SIG-M5 treated with dmso at 0.1 percent for 504 hours (cell line): ENCODE measurements around the gene CHMP1A.

ENCODE experiments used
- DNase-seq: peaks from one replicate; lab custom pipeline; 2025; ENCODE audit not compliant: unreplicated experiment; lab: John Stamatoyannopoulos, UW

Gene CHMP1A

DNA sequence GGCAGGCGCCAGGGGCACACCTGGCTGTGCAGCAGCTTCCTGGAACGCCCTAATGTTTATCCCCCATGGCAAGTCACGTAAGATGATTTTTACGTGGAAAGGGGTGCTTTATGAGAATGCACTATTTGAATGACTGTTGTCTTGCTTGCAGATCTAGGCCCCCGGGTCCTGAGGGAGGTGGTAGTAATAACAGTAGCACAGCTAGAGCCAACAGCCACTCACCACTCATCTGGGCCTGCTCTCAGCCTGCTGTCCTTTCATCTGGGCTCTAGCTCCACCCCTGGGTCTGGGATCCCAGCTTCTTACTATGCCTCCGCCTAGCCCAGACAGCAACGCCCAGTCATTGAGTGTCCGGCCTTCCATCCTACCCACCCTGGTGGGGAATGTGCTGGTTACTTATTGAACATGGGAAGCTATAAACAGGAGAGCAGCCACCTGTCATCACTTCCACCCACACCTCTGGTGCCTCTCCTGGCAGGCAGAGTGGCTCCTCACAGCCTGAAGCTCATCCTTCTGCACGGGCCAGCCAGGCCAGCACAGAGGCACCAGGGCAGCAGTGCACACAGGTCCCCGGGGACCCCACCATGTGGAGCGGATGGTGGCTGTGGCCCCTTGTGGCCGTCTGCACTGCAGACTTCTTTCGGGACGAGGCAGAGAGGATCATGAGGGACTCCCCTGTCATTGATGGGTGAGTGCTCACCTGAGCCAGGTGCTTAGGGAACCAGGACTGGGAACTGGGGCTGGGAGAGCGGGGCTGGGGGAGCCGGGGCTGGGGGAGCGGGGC, 27.5 kb downstream of the CHMP1A start:
- no peak for DNase-seq

DNA sequence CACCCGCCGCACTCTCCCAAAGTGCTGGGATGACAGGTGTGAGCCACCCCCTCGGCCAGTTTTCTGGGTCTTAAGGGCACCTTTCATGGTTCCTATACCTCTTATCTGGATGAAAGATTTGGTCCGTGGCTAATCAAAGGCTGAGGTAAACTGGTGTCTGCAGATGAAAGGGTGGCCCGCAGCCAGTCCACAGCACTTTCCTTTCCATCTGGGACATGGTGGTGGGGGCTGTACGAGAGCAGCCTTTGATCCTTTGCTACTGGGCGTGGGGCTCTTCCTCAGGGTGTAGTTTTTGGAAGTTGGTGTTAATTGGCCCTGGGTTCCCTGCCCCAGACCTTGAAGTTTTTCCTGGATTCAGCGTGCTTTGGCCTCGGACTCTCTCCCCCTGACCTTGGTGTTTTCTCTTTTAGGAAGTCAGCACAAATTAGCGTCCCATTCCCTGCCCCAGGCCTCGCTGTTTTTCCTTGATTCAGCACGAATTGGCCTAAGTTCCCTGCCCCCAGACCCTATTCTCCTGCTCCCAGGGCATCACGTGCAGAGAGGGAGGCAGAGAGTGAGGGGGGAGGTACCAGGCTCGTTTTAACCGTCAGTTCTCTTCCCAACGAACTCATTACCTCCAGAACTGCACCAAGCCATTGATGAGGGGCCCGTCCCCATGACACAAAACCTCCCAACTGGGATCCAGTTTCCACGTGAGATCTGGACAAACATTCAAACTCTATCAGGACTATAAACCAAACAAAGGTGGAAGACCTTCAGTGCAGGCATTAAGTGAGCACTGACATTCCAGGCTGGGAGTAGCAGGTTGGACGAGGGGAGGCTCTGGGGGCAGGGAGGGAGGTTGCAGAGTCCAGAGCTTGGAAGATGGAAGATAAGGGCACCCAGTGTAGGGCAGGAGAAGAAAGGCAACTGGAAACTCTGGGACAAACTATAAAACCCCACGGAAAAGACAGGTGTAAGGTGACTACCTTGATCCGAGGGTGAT, 32.4 kb downstream of the CHMP1A start:
- DNase-seq = no peak

DNA sequence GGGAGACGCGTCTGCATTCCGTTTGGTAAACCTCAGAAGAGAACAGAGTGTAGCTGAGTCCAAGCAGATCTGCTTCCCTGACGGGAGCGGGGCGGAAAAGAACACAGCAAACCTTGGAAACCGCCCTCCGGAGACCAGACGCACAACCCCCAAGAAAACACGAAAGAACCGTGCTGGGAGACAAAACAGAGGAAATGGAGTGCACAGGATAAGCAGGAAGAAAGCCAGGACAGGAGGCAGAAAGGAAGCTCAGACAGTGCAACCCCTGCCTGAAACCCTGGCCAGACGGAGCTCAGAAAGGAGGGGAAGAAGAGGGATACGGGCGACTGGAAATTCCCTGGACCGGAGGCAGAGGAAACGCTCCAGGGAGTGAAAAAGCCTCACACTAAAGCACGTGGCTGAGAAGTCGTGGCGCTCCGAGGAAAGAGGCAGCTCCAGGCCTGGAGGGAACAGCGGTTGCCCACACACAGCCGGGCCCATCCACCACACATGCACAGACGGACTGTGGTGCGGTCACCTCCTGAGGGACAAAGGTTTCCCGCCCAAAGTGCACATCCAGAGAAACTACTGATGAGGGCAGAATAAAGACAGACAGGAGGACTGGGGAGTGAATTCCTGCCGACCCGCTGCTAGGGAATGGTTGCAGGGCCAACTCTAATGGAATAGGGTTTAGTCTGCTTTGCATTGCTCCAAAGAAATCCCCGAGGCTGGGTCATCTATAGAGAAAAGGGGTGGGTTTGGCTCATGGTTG, 33.8 kb downstream of the CHMP1A start:
- DNase-seq = no peak

DNA sequence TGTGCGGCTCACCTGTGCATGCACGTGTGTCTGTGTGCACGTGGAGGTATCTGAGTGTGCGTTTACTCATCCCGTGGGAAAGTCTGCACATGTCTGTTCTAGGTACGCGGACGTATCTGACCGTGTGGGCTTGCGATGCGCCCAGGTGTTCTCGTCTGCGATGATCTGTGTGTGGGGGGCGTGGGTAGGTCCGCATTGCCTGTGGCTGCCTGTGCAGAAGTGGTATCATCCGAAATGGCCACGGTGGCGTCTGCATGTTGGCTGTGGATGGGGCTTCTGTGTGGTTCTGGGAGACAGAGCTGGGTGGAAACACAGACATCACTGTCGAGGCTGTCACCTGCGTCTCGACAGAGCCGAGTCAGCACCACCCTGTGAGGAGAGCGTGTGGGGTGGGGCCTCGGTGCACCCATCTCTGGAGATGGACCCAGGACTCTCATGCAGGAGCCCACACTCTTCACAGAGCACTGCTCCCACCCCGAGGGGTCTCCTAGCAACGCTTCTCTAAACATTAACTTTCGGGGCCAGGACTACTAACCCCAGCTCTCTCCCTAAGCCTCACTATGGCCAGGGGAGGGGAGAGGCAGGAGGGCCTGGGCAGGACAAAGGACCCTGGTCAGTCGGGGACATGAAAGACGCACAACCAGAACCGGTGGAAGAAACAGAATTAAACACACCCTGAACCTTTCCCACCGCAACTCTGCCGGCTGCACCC, 35.7 kb downstream of the CHMP1A start:
- DNase-seq = no peak

DNA sequence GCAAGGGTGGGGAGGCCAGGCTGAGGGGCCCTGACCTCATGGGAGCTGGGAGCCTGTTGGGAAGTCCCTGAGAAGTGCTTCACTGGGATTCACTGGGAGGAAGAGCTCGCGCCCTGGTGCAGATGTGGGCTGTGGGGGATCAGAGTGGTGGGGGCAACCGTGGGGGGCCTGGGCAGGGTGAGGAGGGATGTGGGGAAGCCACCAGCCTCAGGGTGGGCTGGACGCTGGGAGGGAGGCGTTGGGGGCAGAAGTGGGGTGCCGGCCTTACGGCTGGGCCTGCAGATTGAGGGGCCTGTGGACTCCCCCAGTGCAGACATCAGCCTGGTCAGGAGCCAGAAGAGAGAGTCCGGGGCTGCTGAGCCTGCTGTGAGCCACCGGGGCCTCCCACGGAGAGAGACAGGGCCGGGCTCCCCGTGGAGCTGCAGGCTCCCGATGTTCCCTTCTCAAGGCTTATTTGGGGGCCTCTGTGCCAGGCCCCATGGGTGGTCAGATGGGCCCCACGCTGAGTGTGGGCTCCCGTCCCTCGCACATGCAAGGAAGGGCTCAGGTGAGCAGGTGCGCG, 36.3 kb downstream of the CHMP1A start:
- no peak for DNase-seq

DNA sequence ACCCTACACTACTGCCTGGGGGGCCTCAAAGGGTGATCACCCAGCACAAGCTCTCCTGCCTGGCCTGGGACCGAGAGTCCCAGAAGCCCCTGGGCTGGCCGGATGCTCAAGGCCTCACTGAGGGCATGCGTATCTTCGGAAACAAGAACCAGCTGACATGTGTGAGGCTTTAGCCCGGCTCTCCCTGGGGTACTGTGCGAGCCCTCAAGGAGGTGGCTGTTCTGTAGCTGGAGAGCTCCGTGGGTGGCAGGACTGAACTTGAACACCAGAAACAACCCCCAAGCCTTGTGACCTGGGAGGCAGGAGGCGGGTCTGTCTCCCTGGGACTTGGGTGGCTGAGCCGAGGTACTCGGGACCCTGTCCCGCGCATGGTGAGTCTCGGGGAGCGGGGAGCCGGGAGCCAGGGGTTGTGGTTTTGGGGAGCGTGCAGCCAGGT, 37.1 kb downstream of the CHMP1A start:
- DNase-seq = no peak

DNA sequence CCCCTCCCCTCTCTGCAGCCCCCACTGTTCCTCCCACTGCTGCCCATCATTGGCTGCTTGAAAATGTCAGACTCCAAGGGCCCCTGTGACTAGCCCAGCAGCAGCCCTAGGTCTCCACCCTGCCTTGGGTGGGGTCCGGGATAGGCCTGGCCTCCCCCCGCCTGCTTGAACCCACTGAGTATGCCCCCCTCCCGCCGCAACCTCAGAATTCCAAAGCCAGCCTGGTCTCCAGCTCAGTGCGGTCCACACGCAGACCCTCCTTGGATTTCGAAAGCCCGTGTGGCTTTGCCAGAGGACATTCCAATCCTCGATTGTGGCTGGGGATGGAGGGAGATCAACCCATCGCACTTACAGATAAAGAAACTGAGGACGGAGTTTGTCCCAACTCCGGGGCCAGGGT, 37.7 kb downstream of the CHMP1A start:
- no peak for DNase-seq

DNA sequence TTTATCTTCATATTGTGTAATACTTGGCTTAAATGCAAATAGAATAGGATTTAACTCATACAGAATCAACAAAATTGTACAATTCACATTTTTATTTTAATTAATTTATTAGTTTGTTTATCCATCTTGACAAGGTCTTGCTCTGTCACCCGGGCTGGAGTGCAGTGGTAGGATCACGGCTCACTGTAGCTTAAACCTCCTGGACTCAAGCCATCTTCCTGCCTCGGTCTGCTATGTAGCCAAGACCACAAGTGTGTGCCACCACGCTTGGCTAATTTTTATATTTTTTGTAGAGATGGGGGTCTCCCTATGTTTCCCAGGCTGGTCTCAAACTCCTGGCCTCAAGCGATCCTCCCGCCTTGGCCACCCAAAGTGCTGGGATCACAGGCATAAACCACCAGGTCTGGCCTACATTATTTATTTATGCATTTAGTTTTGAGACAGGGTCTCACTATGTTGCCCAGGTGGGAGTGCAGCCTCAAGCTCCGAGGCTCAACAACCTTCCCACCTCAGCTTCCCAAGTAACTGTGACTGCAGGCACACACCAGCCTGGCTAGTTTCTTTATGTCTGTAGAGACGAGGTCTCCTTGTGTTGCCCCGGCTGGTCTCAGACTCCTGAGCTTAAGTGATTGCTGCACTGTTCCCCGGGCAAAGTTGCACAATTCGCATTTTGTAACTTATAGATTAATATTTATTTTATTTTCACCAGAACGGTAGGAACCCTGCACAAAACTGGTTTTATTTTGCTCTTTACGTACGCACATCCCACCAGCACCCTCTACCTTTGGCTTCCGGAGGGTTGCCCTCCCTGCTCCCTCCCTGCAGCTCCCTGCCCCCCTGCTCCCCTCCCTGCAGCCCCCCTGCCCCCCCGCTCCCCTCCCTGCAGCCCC, 39.2 kb downstream of the CHMP1A start:
- DNase-seq = peak; percentile 5

DNA sequence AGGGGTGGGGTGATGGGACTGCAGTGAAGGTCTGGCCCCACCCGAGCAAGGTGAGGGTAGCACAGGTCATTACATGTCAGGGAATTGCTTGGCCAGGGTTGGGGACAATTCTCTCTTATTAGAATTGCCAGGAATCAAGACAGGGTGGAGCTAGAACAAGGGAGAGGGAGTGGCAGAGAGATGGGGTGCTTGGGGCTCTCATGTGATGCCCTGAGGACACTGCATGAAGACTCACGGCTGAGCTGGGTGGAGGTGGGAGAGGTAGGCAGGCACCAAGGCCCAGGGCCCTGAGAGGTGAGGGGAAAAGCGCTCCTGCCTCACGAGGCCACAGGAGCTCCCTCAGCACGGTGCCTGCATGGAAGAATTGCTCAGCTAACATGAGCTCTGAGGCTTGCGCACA, 40.5 kb downstream of the CHMP1A start:
- DNase-seq = no peak

DNA sequence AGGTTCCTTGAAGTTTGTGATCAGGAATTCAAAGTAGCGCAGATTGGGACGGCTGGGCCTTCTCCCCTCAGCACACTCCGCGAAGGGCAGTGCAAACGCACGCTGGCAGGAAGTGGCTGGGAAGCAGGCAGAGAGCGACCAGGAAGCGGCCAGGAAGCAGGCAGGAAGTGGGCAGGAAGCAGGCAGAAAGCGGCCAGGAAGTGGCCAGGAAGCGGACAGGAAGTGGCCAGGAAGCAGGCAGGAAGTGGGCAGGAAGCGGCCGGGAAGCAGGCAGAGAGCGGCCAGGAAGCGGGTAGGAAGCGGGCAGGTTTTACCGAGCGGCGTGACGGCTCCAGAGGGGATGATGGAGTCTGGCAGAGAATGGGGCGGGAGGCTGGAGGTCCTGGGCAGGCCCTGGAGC, 40.9 kb downstream of the CHMP1A start:
- DNase-seq = no peak

DNA sequence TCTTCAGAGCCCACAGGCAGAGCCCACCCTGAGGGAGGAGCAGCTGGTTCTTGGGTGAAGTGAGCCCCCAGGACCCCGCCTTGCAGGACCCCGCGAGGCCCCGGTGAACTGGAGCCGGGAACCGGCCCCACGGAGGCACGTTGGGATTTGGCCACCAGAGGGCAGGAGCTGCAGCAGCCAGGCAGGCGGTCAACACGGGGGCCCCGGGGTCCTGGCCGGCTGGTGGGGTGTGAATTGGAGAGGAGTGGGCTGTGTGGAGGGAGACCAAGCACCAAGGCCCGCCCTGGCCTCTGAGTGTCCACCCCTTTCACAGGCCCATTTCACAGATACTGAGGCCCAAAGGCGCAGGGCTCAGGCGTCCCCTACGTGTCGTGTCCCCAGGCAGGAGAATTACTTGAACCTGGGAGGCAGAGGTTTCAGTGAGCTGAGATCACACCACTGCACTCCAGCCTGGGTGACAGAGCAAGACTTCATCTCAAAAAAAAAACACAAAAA, 41.9 kb downstream of the CHMP1A start:
- no peak for DNase-seq

DNA sequence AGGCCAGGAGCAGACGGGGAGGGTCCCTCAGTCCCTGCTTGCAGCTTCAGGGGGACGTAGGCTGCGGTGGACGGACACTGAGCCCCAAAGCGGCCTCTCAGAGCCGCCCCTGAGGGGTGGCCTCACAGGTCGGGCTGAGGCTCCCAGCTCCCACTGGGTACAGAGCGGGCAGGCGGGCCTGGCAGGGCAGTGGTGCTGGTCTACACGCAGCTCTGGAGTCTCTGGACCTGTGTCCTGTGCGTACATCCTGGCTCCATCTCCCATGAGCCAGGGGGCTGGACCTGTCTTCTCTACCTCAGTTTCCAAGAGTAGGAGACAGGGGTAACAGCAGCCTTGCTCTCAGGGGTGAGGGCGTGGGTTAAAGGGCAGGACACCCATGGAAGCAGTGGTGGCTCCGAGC, 42.3 kb downstream of the CHMP1A start:
- no peak for DNase-seq

DNA sequence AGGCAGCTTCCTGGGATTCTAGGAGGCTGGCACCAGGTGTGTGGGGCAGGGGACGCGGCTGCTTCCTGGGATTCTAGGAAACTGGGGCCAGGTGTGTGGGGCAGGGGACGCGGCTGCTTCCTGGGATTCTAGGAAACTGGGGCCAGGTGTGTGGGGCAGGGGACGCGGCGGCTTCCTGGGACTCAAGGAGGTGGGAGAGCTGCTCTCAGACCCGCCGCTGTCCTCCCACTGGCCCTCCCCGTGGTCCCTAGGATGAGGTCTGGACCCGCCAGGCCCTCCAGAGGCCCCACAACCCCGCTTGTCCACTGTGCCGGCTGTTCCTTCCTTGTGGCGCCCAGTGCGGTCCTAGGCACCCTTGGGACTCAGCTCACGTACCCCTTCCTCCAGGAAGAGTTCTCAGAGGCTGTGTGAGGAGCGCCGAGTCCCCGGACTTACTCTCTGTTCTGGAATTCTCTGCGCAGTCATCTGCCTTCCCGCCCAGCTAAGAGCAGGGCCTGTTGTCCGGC, 43.5 kb downstream of the CHMP1A start:
- no peak for DNase-seq

DNA sequence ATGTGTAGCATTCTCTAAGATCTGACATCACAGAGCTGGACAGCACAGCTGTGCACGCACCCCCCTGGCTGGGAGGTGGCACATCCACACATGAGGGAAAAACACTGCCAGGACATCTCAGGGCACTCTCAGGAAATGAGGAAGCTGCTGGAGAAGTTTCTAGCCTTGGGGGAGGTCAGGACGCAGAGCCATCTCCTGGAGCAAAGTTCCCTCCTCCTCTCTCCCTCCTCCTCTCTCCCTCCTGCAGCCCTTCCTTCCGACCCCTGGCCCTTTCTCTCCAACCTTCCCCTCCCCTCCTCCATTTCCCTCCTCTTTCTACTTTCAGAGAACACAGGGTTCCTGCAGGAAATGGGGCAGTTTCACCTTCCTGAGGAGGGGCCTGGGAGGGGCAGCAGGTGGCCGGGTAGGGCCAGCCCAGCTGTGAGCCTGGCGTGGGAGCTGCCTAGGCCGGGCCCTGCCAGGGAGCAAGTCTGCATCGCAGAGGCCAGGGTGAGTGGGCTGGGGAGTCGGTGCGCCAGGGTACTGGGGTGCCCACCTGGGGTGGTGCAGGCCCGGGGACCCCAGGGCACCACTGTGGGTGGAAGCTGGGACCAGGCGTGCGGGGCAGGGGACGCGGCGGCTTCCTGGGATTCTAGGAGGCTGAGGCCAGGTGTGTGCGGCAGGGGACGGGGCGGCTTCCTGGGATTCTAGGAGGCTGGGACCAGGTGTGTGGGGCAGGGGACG, 44.1 kb downstream of the CHMP1A start, which contains the start of gene DPEP1:
Gene DPEP1 (plus strand): TSS at position 412 of the 723 bp plus-strand sequence. CDS start 16,769 bp downstream, outside the sequence.
- no peak for DNase-seq

DNA sequence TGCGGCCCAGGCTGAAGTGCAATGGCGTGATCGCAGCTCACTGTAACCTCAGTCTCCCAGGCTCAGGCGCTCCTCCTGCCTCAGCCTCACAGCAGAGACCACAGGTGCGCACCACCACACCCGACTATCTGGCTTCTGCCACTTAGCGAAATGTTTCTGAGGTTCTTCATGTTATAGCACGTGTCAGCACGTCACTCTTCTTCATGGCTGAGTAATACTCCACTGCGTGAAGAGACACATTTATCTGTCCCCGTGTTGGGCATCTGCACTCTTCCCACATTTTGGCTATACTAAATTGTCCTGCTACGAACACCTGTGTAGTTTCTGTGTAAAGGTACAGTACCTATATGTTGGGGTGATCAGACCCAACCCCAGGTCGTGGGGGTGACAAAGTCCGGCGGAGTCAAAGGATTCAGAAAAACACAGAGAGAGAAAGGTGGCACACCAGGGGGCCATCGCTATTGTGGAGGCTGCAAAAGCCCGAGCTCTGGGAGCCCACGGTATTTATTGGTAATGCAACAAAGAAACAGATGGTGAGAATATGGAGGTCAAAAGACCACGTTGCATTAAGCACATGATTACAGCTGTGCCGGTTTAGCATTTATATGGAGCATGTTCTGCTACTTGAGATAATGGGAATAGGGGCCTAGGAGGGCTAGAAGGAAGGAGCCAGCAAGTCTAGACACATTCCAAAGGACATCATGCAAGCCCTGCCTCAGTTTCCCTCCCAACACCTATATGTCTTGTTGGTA, 44.9 kb downstream of the CHMP1A start:
- DNase-seq = no peak

DNA sequence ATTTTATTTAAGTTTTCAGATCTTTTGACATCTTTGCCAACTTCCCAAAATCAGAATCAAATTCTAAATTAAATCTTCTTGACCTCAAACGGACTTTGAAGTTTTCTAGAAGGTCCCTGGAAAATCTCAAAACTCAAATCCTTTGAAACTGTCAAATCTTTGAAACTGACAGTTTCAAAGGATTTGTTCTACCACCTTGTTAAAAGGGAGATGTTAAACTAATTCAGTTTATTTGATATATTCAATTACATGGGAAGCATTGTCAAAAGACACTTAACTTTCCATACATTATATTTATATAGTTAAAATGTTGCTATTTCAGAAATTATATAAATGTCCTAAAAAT, 47.4 kb downstream of the CHMP1A start:
- no peak for DNase-seq

DNA sequence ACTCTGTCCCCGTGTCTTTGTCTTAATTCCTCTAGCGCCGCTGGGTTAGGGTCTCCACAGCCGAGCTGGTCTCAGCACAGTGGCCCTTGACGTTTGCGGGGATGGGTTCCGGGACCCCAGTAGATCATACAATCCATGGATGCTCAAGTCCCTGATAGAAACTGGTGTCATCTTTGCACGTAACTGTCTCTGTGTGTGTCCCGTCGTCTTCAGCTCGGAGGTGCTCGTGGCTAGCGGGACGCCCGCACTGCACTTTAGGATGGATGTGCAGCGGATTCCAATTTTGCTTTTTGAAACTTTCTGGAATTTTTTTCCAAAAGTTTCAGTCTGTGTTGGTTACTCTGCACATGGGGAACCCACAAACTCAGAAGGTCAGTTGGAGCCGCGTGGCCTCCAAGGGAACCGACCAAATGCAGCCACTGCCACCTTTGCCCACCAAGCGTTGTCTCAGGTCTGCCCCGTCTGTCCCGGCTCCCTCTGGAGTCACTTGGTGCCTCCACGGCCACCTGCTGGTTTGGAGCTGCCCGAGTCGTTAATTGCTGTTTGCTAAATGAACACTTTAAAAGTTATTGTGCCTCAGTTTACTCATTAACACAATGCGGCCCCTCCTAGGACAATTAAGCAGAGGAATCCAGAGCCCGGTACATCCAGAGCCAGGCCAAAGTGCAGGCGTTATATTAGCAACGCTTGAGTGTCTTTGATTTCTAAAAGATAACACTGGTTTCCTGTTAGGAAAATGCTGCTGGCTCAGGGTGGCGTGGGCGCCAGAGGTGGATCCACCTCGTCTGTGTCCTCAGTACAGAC, 49.4 kb downstream of the CHMP1A start:
- DNase-seq = no peak
